HepG2 (cell line): Measurements from ENCODE around the gene DENND5A. TPM values are rescaled to one million over a fixed set of nuclear protein-coding genes. Genes with fewer than 3 reads are reported as not detected.
A peak's percentile ranks its signal among the peaks of the same experiment; 100 is the strongest.

Experiments used
- AGO2 ChIP-seq: fragments of 200-400 bp; formaldehyde crosslinking; optimal IDR thresholded peaks from 2 replicates; pipeline ENCODE3; 2017; ENCODE audit warnings: mild to moderate bottlenecking, low read depth, low read length, moderate library complexity
- CENPT ChIP-seq: sonication (generic); formaldehyde crosslinking; IDR thresholded peaks from 2 replicates; pipeline ENCODE4 v1.8.0; 2022; ENCODE audit warnings: low read depth, mild to moderate bottlenecking, moderate library complexity, missing genetic modification reagents
- ESRRA ChIP-seq: sonication (generic); formaldehyde crosslinking; IDR thresholded peaks from 2 replicates; pipeline ENCODE4 v1.5.1; 2020; ENCODE audit warnings: mild to moderate bottlenecking, low read depth, missing genetic modification reagents
- HOXA9 ChIP-seq: sonication (generic); formaldehyde crosslinking; IDR thresholded peaks from 2 replicates; pipeline ENCODE4 v1.8.1; 2022; ENCODE audit warnings: missing genetic modification reagents, mild to moderate bottlenecking, moderate library complexity, borderline replicate concordance
- KMT2B ChIP-seq: IDR thresholded peaks from 2 replicates; pipeline ENCODE4 v1.6.1; 2016; ENCODE audit warnings: missing genetic modification reagents, missing compliant biosample characterization
- MED1 ChIP-seq: sonication (generic); formaldehyde crosslinking; IDR thresholded peaks from 2 replicates; pipeline ENCODE4 v1.4.0; 2020; ENCODE audit warnings: missing genetic modification reagents
- MYC ChIP-seq: sonication (generic); formaldehyde crosslinking; IDR thresholded peaks from 2 replicates; pipeline ENCODE4 v1.9.0; 2021; ENCODE audit warnings: missing genetic modification reagents, borderline replicate concordance
- NCOA2 ChIP-seq: sonication (generic); formaldehyde crosslinking; IDR thresholded peaks from 2 replicates; pipeline ENCODE4 v1.8.0; 2022; ENCODE audit warnings: inconsistent platforms
- POLR2A ChIP-seq, 2 experiments: IDR thresholded peaks; 2 replicates each; pipeline ENCODE4 v1.6.1; 2011; ENCODE audit warnings: low read depth in 2 of 2, low read length in 2 of 2, mild to moderate bottlenecking in 1 of 2, moderate library complexity in 1 of 2; ENCODE audit not compliant: insufficient read depth in 1 of 2
- PPARG ChIP-seq: conservative IDR thresholded peaks from 2 replicates; pipeline ENCODE4 v1.6.1; 2016; ENCODE audit warnings: missing biosample characterization, missing genetic modification reagents
- RFXAP ChIP-seq: sonication (generic); formaldehyde crosslinking; IDR thresholded peaks from 2 replicates; pipeline ENCODE4 v1.4.0; 2020; ENCODE audit warnings: missing genetic modification reagents, borderline replicate concordance
- SAP130 ChIP-seq: IDR thresholded peaks from 2 replicates; pipeline ENCODE4 v1.6.1; 2016; ENCODE audit warnings: low read depth
- ZBTB7A ChIP-seq: sonication (generic); formaldehyde crosslinking; IDR thresholded peaks from 2 replicates; pipeline ENCODE4 v1.8.0; 2022; ENCODE audit warnings: mild to moderate bottlenecking, missing genetic modification reagents
- ZNF264 ChIP-seq: sonication (generic); formaldehyde crosslinking; IDR thresholded peaks from 2 replicates; pipeline ENCODE4 v1.4.0; 2020; ENCODE audit warnings: missing genetic modification reagents
- ZNF777 ChIP-seq: sonication (generic); formaldehyde crosslinking; IDR thresholded peaks from 2 replicates; pipeline ENCODE4 v1.4.0; 2020; ENCODE audit warnings: missing genetic modification reagents
- polyA plus RNA-seq, 8 experiments: library from polyadenylated mRNA; depleted of rRNA in 3 of 8; stranded (reverse) in 7 of 8; unstranded in 1 of 8; fragments of >200 nt; fragmentation: Illumina TruSeq in 4 of 8; extraction: Trizol in 4 of 8; gene quantifications; 2 replicates each; pipeline versions ENCODE4 v1.2.1 to v1.2.3, GENCODE V29; 2011 to 2016; ENCODE audit warnings: low read depth in 4 of 8, missing spikeins in 1 of 8, mixed read lengths in 1 of 8; ENCODE audit not compliant: insufficient read depth in 1 of 8
- total RNA-seq, 5 experiments: library from RNA; depleted of rRNA; stranded (reverse); fragments of >200 nt; fragmentation: Illumina TruSeq; extraction: Trizol; gene quantifications; 2 replicates each; pipeline ENCODE4 v1.2.3, GENCODE V29; 2016; ENCODE audit warnings: low read depth in 1 of 5
- TF ChIP-seq, protein P1 (sequence below): sonication (generic); formaldehyde crosslinking; IDR thresholded peaks from 2 replicates; pipeline ENCODE4 v1.5.0; 2020; ENCODE audit warnings: missing genetic modification reagents
- TF ChIP-seq, protein P2 (sequence below): sonication (generic); formaldehyde crosslinking; IDR thresholded peaks from 2 replicates; pipeline ENCODE4 v1.4.0; 2020; ENCODE audit warnings: missing genetic modification reagents
- TF ChIP-seq, protein P3 (sequence below): sonication (generic); formaldehyde crosslinking; IDR thresholded peaks from 2 replicates; pipeline ENCODE4 v1.4.0; 2020; ENCODE audit warnings: missing genetic modification reagents, low read depth, mild to moderate bottlenecking, borderline replicate concordance
- TF ChIP-seq, protein P4 (sequence below), 2 experiments: fragments of 450-650 bp in 1 of 2; sonication (generic) in 1 of 2; formaldehyde crosslinking; IDR thresholded peaks; 2 replicates each; pipeline versions ENCODE4 v1.5.0 to v1.8.0; 2020 to 2022; ENCODE audit warnings: mild to moderate bottlenecking in 1 of 2, missing genetic modification reagents in 1 of 2
- TF ChIP-seq, protein P5 (sequence below): sonication (generic); formaldehyde crosslinking; IDR thresholded peaks from 2 replicates; pipeline ENCODE4 v1.4.0; 2020; ENCODE audit warnings: missing genetic modification reagents
- TF ChIP-seq, protein P6 (sequence below): sonication (generic); formaldehyde crosslinking; conservative IDR thresholded peaks from 2 replicates; pipeline ENCODE4 v1.5.0; 2020; ENCODE audit warnings: missing genetic modification reagents
- TF ChIP-seq, protein P7 (sequence below): IDR thresholded peaks from 2 replicates; pipeline ENCODE4 v1.6.1; 2018; ENCODE audit warnings: missing genetic modification reagents, mild to moderate bottlenecking, missing compliant biosample characterization

Gene DENND5A
- total and polyA plus RNA-seq, 2 of the 13 experiments (the other 11 are each of a cell fraction or from before 2014, with no cell fraction given), result 63.3 to 145 TPM

DNA sequence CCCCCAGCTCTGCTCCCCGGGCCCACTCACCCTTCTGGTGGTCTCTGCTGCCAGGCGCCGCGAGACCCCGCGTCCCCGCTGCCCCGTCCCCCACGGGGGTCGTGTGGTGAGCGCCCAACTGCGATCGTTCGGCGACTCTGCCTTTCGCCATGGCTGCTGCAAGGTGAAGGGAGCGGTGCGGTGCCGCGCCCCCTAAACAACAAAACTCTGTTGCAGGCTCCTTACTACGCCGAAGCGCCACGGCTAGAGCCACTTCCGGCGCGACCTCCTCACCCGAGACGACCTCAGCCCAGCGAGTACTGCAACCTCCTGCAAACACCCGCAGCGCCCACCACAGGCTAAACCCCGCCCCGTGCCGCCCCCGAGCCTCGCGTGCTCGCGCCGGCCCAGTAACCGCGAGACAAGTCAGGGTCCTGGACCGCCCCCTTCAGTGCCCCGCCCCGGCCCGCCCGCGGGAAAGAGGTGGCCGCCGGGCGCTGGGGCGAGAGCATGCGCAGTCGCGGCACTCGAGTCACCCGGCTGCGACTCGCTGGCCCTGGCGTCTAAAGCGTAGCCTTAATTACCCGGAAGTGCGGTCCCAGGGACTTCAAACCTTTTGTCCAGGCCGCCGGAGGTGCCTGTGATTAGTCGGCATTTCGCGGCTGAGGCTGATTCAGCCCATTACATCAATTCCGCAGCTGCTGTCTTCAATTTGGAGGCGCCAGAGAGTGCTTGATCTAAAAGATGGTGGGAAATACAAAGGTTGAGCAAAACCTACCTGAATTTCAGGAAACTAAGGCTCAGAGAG lies 49.3 kb upstream of the DENND5A start, which contains the start of gene TMEM41B (continued):
- peak; percentile 58 for TF ChIP-seq RFXAP (CRISPR knock-in tag)
- TF ChIP-seq NCOA2 (CRISPR knock-in tag), result peak; percentile 15; the same call in 1 of the 2 replicates
- TF ChIP-seq ZNF777, result peak; percentile 30
- TF ChIP-seq, protein P1, sequence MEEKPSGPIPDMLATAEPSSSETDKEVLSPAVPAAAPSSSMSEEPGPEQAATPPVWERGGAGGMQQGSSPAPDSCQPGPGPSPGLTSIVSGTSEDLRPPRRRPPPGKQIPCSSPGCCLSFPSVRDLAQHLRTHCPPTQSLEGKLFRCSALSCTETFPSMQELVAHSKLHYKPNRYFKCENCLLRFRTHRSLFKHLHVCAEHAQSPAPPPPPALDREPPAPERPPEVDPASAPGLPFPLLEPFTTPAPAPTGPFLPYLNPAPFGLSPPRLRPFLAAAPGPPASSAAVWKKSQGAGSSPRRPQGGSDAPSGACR (CRISPR knock-in tag), result peak; percentile 23
- TF ChIP-seq, protein P2, sequence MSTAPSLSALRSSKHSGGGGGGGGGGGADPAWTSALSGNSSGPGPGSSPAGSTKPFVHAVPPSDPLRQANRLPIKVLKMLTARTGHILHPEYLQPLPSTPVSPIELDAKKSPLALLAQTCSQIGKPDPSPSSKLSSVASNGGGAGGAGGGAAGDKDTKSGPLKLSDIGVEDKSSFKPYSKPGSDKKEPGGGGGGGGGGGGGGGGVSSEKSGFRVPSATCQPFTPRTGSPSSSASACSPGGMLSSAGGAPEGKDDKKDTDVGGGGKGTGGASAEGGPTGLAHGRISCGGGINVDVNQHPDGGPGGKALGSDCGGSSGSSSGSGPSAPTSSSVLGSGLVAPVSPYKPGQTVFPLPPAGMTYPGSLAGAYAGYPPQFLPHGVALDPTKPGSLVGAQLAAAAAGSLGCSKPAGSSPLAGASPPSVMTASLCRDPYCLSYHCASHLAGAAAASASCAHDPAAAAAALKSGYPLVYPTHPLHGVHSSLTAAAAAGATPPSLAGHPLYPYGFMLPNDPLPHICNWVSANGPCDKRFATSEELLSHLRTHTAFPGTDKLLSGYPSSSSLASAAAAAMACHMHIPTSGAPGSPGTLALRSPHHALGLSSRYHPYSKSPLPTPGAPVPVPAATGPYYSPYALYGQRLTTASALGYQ, result 0 out of 2 replicates have a peak, but pooled peaks have one; percentile 63
- peak; percentile 91 for TF ChIP-seq SAP130 (CRISPR knock-in tag)
- TF ChIP-seq, protein P3, sequence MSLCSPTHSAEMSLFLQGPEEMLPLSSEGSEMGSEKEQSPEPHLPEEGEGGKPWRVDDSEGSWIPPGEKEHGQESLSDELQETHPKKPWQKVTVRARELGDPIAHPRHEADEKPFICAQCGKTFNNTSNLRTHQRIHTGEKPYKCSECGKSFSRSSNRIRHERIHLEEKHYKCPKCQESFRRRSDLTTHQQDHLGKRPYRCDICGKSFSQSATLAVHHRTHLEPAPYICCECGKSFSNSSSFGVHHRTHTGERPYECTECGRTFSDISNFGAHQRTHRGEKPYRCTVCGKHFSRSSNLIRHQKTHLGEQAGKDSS (CRISPR knock-in tag), result peak; percentile 73; the same call in 1 of the 2 replicates
- TF ChIP-seq MYC (CRISPR knock-in tag), result peak; percentile 77; the same call in 1 of the 2 replicates
- TF ChIP-seq AGO2, result peak; percentile 76
- TF ChIP-seq, protein P4, sequence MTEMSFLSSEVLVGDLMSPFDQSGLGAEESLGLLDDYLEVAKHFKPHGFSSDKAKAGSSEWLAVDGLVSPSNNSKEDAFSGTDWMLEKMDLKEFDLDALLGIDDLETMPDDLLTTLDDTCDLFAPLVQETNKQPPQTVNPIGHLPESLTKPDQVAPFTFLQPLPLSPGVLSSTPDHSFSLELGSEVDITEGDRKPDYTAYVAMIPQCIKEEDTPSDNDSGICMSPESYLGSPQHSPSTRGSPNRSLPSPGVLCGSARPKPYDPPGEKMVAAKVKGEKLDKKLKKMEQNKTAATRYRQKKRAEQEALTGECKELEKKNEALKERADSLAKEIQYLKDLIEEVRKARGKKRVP (CRISPR knock-in tag; IDR thresholded peaks at IDR 0.05), result peak in 1 of 2 experiments; percentile 87; a peak in 2 of 4 replicates
- TF ChIP-seq CENPT (CRISPR knock-in tag), result no peak
- TF ChIP-seq, protein P5, sequence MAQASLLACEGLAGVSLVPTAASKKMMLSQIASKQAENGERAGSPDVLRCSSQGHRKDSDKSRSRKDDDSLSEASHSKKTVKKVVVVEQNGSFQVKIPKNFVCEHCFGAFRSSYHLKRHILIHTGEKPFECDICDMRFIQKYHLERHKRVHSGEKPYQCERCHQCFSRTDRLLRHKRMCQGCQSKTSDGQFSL (CRISPR knock-in tag), result no peak; the same call in 1 of the 2 replicates
- no peak for TF ChIP-seq PPARG (CRISPR knock-in tag)
- TF ChIP-seq, protein P6, sequence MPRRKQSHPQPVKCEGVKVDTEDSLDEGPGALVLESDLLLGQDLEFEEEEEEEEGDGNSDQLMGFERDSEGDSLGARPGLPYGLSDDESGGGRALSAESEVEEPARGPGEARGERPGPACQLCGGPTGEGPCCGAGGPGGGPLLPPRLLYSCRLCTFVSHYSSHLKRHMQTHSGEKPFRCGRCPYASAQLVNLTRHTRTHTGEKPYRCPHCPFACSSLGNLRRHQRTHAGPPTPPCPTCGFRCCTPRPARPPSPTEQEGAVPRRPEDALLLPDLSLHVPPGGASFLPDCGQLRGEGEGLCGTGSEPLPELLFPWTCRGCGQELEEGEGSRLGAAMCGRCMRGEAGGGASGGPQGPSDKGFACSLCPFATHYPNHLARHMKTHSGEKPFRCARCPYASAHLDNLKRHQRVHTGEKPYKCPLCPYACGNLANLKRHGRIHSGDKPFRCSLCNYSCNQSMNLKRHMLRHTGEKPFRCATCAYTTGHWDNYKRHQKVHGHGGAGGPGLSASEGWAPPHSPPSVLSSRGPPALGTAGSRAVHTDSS (CRISPR knock-in tag), result no peak
- peak; percentile 74 for TF ChIP-seq MED1 (CRISPR knock-in tag)
- peak; percentile 29; the same call in 1 of the 2 replicates for TF ChIP-seq ESRRA
- peak; percentile 76 for TF ChIP-seq KMT2B (CRISPR knock-in tag)
- no peak; the same call in 1 of the 2 replicates for TF ChIP-seq HOXA9 (CRISPR knock-in tag)
- peak; percentile 82 to 90 for TF ChIP-seq POLR2A (IDR thresholded peaks at IDR 0.05; ENCODE audit: insufficient read depth in 1 of 2, low read depth in 2 of 2, low read length in 2 of 2)
- TF ChIP-seq ZNF264 (CRISPR knock-in tag), result peak; percentile 46; the same call in 1 of the 2 replicates
- TF ChIP-seq ZBTB7A, result peak; percentile 83; the same call in 1 of the 2 replicates
- TF ChIP-seq, protein P7, sequence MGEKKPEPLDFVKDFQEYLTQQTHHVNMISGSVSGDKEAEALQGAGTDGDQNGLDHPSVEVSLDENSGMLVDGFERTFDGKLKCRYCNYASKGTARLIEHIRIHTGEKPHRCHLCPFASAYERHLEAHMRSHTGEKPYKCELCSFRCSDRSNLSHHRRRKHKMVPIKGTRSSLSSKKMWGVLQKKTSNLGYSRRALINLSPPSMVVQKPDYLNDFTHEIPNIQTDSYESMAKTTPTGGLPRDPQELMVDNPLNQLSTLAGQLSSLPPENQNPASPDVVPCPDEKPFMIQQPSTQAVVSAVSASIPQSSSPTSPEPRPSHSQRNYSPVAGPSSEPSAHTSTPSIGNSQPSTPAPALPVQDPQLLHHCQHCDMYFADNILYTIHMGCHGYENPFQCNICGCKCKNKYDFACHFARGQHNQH, result 0 out of 2 replicates have a peak, but pooled peaks have one; percentile 29
